ENCODE measurements around the gene SLC25A17. TPM values are rescaled to one million over a fixed set of nuclear protein-coding genes. Genes with fewer than 3 reads are reported as not detected.

The SLC25A17 gene
- 11.3 and 21.9 TPM in 2 replicates for total RNA-seq

GRCh38 chr22:40818747-40819598, at the start of gene SLC25A17:
Gene SLC25A17 (minus strand): TSS chr22:40819346. CDS start chr22:40819248, 98 bp downstream.

GRCh38 chr22:40862013-40862412, 42.9 kb upstream of the SLC25A17 start, which contains the start of gene DNAJB7:
Gene DNAJB7 (minus strand): TSS chr22:40862113. CDS start chr22:40861994, 119 bp downstream.

GRCh38 chr22:40856513-40857308, 37.6 kb upstream of the SLC25A17 start, which contains the start of the genes ST13 and XPNPEP3:
Gene ST13 (minus strand): TSS chr22:40856639. CDS start chr22:40856540, 99 bp downstream.
Gene XPNPEP3 (plus strand): TSS chr22:40857148. CDS start chr22:40857182, 34 bp downstream.

Other genes with a start within 250 kb of the SLC25A17 start
- gene MRTFA, start 182.6 kb downstream of the SLC25A17 start, total RNA-seq = 14.0 and 20.9 TPM in 2 replicates
- gene MCHR1, start 139.9 kb downstream of the SLC25A17 start, total RNA-seq = 0.38 and 2.3 TPM in 2 replicates
- gene ST13, start 37.3 kb upstream of the SLC25A17 start, total RNA-seq = 205 and 256 TPM in 2 replicates
- gene XPNPEP3, start 37.8 kb upstream of the SLC25A17 start, total RNA-seq = 4.2 and 7.3 TPM in 2 replicates
- gene DNAJB7, start 42.8 kb upstream of the SLC25A17 start, total RNA-seq = not detected in 2 replicates
- 57.2 and 78.2 TPM in 2 replicates for gene RBX1, start 132.0 kb upstream of the SLC25A17 start, total RNA-seq